ENCODE results near the gene ATP6V1G3. TPM values are rescaled to one million over a fixed set of nuclear protein-coding genes. Genes with fewer than 3 reads are reported as not detected.

ATP6V1G3 gene
- total and polyA plus RNA-seq, 2 donors (not counting 1 experiment from before 2014, with no cell fraction given): not detected

DNA sequence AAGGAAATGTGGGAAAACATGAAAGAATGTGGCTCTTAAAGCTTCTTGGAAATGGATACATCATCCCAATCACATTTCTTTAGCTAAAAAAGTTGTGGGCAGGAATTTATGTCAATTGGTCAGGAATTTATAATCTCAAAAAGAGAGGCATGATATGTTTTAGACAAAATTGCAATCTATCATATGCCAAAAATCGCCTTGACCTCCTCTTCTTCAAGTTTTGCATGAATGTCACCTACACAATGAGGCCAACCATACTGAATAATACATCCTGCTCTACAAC lies 42.4 kb downstream of the ATP6V1G3 start:
- DNase-seq: no peak
- no peaks in the 10 kb centered on the region for H3K9me3 Mint-ChIP-seq (ENCODE audit: insufficient read depth)
- CTCF ChIA-PET: interaction anchor here (1.2 kb wide), 1 partner anchor 12 kb away, joined by 3 read pairs; no protein-coding TSS in a partner anchor
- H3K4me2 ChIP-seq (replicated peaks; ENCODE audit: low read depth, low read length, poor library complexity, severe bottlenecking): no peak overlapping the region
- intact Hi-C loops (cut with micrococcal nuclease): no loop called here
- H3K27me3 Mint-ChIP-seq: no peaks in the 10 kb centered on the region
- H3K27ac ChIP-seq (ENCODE audit: low read length in 2 of 2): no peak overlapping the region
- no peaks in the 10 kb centered on the region for H4K20me1 ChIP-seq (ENCODE audit: control insufficient read depth, insufficient read depth, low read length, poor library complexity, severe bottlenecking)
- no peaks in the 10 kb centered on the region for H3K36me3 ChIP-seq (replicated peaks in 1 of 2; ENCODE audit: control extremely low read depth in 1 of 2, control insufficient read depth in 1 of 2, extremely low read depth in 1 of 2, insufficient read depth in 2 of 2, low read length in 1 of 2)
- TF ChIP-seq, protein P1, sequence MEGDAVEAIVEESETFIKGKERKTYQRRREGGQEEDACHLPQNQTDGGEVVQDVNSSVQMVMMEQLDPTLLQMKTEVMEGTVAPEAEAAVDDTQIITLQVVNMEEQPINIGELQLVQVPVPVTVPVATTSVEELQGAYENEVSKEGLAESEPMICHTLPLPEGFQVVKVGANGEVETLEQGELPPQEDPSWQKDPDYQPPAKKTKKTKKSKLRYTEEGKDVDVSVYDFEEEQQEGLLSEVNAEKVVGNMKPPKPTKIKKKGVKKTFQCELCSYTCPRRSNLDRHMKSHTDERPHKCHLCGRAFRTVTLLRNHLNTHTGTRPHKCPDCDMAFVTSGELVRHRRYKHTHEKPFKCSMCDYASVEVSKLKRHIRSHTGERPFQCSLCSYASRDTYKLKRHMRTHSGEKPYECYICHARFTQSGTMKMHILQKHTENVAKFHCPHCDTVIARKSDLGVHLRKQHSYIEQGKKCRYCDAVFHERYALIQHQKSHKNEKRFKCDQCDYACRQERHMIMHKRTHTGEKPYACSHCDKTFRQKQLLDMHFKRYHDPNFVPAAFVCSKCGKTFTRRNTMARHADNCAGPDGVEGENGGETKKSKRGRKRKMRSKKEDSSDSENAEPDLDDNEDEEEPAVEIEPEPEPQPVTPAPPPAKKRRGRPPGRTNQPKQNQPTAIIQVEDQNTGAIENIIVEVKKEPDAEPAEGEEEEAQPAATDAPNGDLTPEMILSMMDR (IDR thresholded peaks at IDR 0.05): no peak
- TF ChIP-seq EZH2 (IDR thresholded peaks at IDR 0.05; ENCODE audit: borderline replicate concordance, insufficient read depth, low read depth, low read length, poor library complexity, severe bottlenecking): no peak
- no peak overlapping the region for H2AFZ ChIP-seq (ENCODE audit: insufficient read depth, low read depth, low read length, poor library complexity, severe bottlenecking)
- H3K4me3 Mint-ChIP-seq: no peak overlapping the region
- no peaks in the 10 kb centered on the region for H3K79me2 ChIP-seq (ENCODE audit: control insufficient read depth, insufficient read depth, low read length)
- H3K4me3 ChIP-seq (ENCODE audit: control extremely low read depth in 1 of 5, extremely low read depth in 1 of 5, insufficient read depth in 1 of 5, low read depth in 2 of 5, low read length in 4 of 5): no peak overlapping the region
- H3K27me3 ChIP-seq (replicated peaks in 1 of 4; ENCODE audit: control extremely low read depth in 1 of 4, control insufficient read depth in 3 of 4, insufficient read depth in 4 of 4, low read length in 3 of 4): no peaks in the 10 kb centered on the region
- no peak overlapping the region for H3K9ac ChIP-seq (ENCODE audit: low read length)
- peaks cover 9 to 12% of the 10 kb centered on the region in 2 donors for H3K4me1 ChIP-seq (ENCODE audit: control insufficient read depth in 2 of 2, insufficient read depth in 2 of 2, low read length in 2 of 2)
- peaks cover 16% of the 10 kb centered on the region for H3K4me1 Mint-ChIP-seq
- POLR2A ChIA-PET: interaction anchor here (0.6 kb wide), 1 partner anchor 159 kb away, joined by 5 read pairs; no protein-coding TSS in a partner anchor
- WGBS (ENCODE audit: insufficient coverage): 88% methylated on average over 1 of the region's 1 CpG
- H3K27ac Mint-ChIP-seq: no peak overlapping the region
- no peak for ATAC-seq (ENCODE audit: low read depth)
- H3K9me3 ChIP-seq (ENCODE audit: control extremely low read depth in 1 of 3, control insufficient read depth in 2 of 3, insufficient read depth in 1 of 3, low read length in 2 of 3): peaks cover 0 to 8% (median 0%) of the 10 kb centered on the region in 3 donors

DNA sequence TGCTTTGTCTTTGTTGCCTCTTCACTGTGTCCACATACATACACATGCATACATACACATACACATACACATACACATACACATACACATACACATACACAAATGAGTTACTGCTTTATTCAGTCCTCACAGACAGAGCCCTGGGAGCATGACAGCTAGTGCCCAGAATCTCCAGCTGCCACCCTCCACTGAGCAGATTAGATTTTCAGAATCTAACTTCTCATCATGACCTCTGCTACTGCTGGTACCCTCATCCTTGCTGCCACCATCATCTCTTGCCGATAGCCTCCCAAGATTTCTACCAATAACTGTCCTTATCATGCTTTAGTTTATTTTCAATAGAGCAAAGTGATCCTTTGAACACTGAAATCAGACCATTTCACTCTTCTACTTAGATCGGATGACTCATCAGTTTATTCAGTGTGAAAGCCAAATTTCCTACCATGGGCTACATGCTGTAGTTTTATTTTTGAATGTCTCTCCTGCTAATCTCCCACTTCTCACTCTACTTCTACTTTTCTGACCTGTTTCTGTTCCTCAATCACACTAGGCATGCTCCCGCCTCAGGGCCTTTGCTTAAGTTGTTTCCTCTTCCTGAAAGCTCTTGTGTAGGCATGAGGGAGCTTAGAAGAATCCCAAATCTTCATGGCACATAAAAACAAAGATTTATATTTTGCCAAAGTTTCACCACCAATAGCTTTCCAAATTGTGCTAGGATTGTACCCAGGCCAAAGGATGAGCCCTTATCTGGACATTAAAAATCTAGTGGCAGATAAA lies 43.0 kb downstream of the ATP6V1G3 start:
- TF ChIP-seq EZH2 (IDR thresholded peaks at IDR 0.05; ENCODE audit: borderline replicate concordance, insufficient read depth, low read depth, low read length, poor library complexity, severe bottlenecking): no peak
- TF ChIP-seq, protein P1 (IDR thresholded peaks at IDR 0.05): no peak
- DNase-seq: peak; percentile 30
- ATAC-seq (ENCODE audit: low read depth): peak; percentile 33
- Histone ChIP-seq H3K4me1 (ENCODE audit: control insufficient read depth in 2 of 2, insufficient read depth in 2 of 2, low read length in 2 of 2) (peaks cover 9 to 12% of the 10 kb centered on the region in 2 donors), H2AFZ (ENCODE audit: insufficient read depth, low read depth, low read length, poor library complexity, severe bottlenecking) (no peak overlapping the region), H3K9ac (ENCODE audit: low read length) (no peak overlapping the region), H3K4me2 (replicated peaks; ENCODE audit: low read depth, low read length, poor library complexity, severe bottlenecking) (peak overlapping the region; percentile 0), H3K27me3 (replicated peaks in 1 of 4; ENCODE audit: control extremely low read depth in 1 of 4, control insufficient read depth in 3 of 4, insufficient read depth in 4 of 4, low read length in 3 of 4) (no peaks in the 10 kb centered on the region), H3K36me3 (replicated peaks in 1 of 2; ENCODE audit: control extremely low read depth in 1 of 2, control insufficient read depth in 1 of 2, extremely low read depth in 1 of 2, insufficient read depth in 2 of 2, low read length in 1 of 2) (no peaks in the 10 kb centered on the region), H3K27ac (ENCODE audit: low read length in 2 of 2) (no peak overlapping the region), H3K79me2 (ENCODE audit: control insufficient read depth, insufficient read depth, low read length) (no peaks in the 10 kb centered on the region), H4K20me1 (ENCODE audit: control insufficient read depth, insufficient read depth, low read length, poor library complexity, severe bottlenecking) (no peaks in the 10 kb centered on the region), H3K4me3 (ENCODE audit: control extremely low read depth in 1 of 5, extremely low read depth in 1 of 5, insufficient read depth in 1 of 5, low read depth in 2 of 5, low read length in 4 of 5) (no peak overlapping the region), H3K9me3 (ENCODE audit: control extremely low read depth in 1 of 3, control insufficient read depth in 2 of 3, insufficient read depth in 1 of 3, low read length in 2 of 3) (peaks cover 0 to 8% (median 0%) of the 10 kb centered on the region in 3 donors)
- Mint-ChIP-seq H3K4me1 (peaks cover 16% of the 10 kb centered on the region), H3K4me3 (no peak overlapping the region), H3K27me3 (no peaks in the 10 kb centered on the region), H3K27ac (peak overlapping the region; percentile 3), H3K9me3 (ENCODE audit: insufficient read depth) (no peaks in the 10 kb centered on the region)
- CTCF ChIA-PET: interaction anchor here (1.2 kb wide), 1 partner anchor 11 kb away, joined by 3 read pairs; no protein-coding TSS in a partner anchor
- 91% methylated on average over 1 of the region's 3 CpGs for WGBS (ENCODE audit: insufficient coverage)
- POLR2A ChIA-PET: interaction anchor here (0.6 kb wide), 1 partner anchor 160 kb away, joined by 5 read pairs; no protein-coding TSS in a partner anchor
- intact Hi-C loops (cut with micrococcal nuclease): no loop called here

All from B cell (primary cell).